Upper lobe of right lung (tissue), 1 donor: Measurements from ENCODE around the gene ATP1A3. TPM values are rescaled to one million over a fixed set of nuclear protein-coding genes. Genes with fewer than 3 reads are reported as not detected.

Source experiments
- ATAC-seq: fragments of 200-7000 bp; cut with Tn5 transposase; one replicate; pipeline ENCODE4 v1.9.1; 2020; ENCODE audit warnings: mild to moderate bottlenecking, moderate library complexity
- DNase-seq: peaks from one replicate; pipeline ENCODE4 v3.0.0-alpha.2; 2020
- H3K27ac ChIP-seq: fragments of 200-600 bp; one replicate; pipeline ENCODE4 v1.8.0; 2022
- H3K27me3 ChIP-seq: fragments of 200-600 bp; one replicate; pipeline ENCODE4 v1.8.0; 2022; ENCODE audit warnings: mild to moderate bottlenecking
- H3K36me3 ChIP-seq: fragments of 200-600 bp; one replicate; pipeline ENCODE4 v1.8.0; 2022
- H3K4me1 ChIP-seq: fragments of 200-600 bp; one replicate; pipeline ENCODE4 v1.8.0; 2022
- H3K4me3 ChIP-seq: fragments of 200-600 bp; one replicate; pipeline ENCODE4 v1.8.0; 2022; ENCODE audit warnings: mild to moderate bottlenecking
- H3K9me3 ChIP-seq: fragments of 200-600 bp; one replicate; pipeline ENCODE4 v1.8.0; 2022
- CTCF ChIP-seq: fragments of 200-600 bp; IDR thresholded peaks from one replicate; pipeline ENCODE4 v1.8.0; 2022; ENCODE audit warnings: antibody characterized with exemption
- intact Hi-C: fragments of 100-400 bp; cut with DNase I; formaldehyde crosslinking; loops from one replicate; pipeline ENCODE4 v1.11.0; 2022
- total RNA-seq: library from RNA; stranded (reverse); fragmentation: NEBNext Ultra II Directional; extraction: Animal tissue kit (Norgen Biotek cat#: 25700); gene quantifications from one replicate; pipeline ENCODE4 v1.2.1, GENCODE V29; 2021
- donor health status: DM: no; HTN: yes; CAD: no; lungs with severe emphysema.

ATP1A3 gene
- total RNA-seq, 1 donor from 2014 or later, result not detected

GRCh38 chr19:41924151-41925145 lies 69.6 kb downstream of the ATP1A3 start:
- H3K27ac ChIP-seq, result no peak overlapping the region
- H3K4me1 ChIP-seq, result peaks cover 12% of the 10 kb centered on the region
- peaks cover 69% of the 10 kb centered on the region for H3K27me3 ChIP-seq
- DNase-seq (no peak), ATAC-seq (no peak)
- no peaks in the 10 kb centered on the region for H3K9me3 ChIP-seq
- intact Hi-C loops, result no loop called here
- TF ChIP-seq CTCF, result no peak
- H3K4me3 ChIP-seq, result no peak overlapping the region
- H3K36me3 ChIP-seq, result no peaks in the 10 kb centered on the region

GRCh38 chr19:41923045-41923788 lies 70.8 kb downstream of the ATP1A3 start:
- Histone ChIP-seq H3K4me1 (peaks cover 6% of the 10 kb centered on the region), H3K36me3 (no peaks in the 10 kb centered on the region), H3K27me3 (peaks cover 71% of the 10 kb centered on the region), H3K4me3 (no peak overlapping the region), H3K9me3 (no peaks in the 10 kb centered on the region), H3K27ac (no peak overlapping the region)
- no peak for DNase-seq
- TF ChIP-seq CTCF, result no peak
- no peak for ATAC-seq
- intact Hi-C loops, result no loop called here

GRCh38 chr19:41922585-41922984 lies 71.4 kb downstream of the ATP1A3 start:
- Histone ChIP-seq H3K4me1 (peaks cover under 1% of the 10 kb centered on the region), H3K4me3 (no peak overlapping the region), H3K27me3 (peaks cover 65% of the 10 kb centered on the region), H3K9me3 (no peaks in the 10 kb centered on the region), H3K27ac (no peak overlapping the region), H3K36me3 (no peaks in the 10 kb centered on the region)
- no peak for TF ChIP-seq CTCF
- DNase-seq (no peak), ATAC-seq (no peak)
- intact Hi-C loops, result no loop called here

GRCh38 chr19:41921577-41922576 lies 72.2 kb downstream of the ATP1A3 start:
- peaks cover 61% of the 10 kb centered on the region for H3K27me3 ChIP-seq
- intact Hi-C loops, result no loop called here
- H3K9me3 ChIP-seq, result no peaks in the 10 kb centered on the region
- DNase-seq (no peak), ATAC-seq (no peak)
- H3K27ac ChIP-seq, result no peak overlapping the region
- no peak for TF ChIP-seq CTCF
- H3K36me3 ChIP-seq, result no peaks in the 10 kb centered on the region
- H3K4me1 ChIP-seq, result no peaks in the 10 kb centered on the region
- no peak overlapping the region for H3K4me3 ChIP-seq
